Gastrocnemius medialis (tissue), 4 donors: ENCODE measurements around the gene VTI1A. TPM values are rescaled to one million over a fixed set of nuclear protein-coding genes. Genes with fewer than 3 reads are reported as not detected.

Experiments
- ATAC-seq, 2 donors: fragments of 150-250 bp; one replicate each; pipeline ENCODE4 v1.9.1; 2016
- DNase-seq, 2 donors: peaks; one replicate each; pipeline ENCODE4 v3.0.0-alpha.2; 2019
- H3K27ac ChIP-seq, 4 donors: fragments of 200-600 bp; sonication (generic); 1 replicate in 1 of 4; 2 replicates in 3 of 4; pipeline ENCODE4 v1.5.1; 2016 to 2018; ENCODE audit warnings: mild to moderate bottlenecking in 2 of 4, moderate library complexity in 1 of 4
- H3K27me3 ChIP-seq, 3 donors: fragments of 200-600 bp; sonication (generic) in 2 of 3; 1 replicate in 1 of 3; 2 replicates in 2 of 3; pipeline versions ENCODE4 v1.5.1 to v1.6.0; 2016 to 2019; ENCODE audit warnings: mild to moderate bottlenecking in 1 of 3, moderate library complexity in 1 of 3
- H3K36me3 ChIP-seq, 2 donors: fragments of 200-600 bp; sonication (generic) in 1 of 2; one replicate each; pipeline ENCODE4 v1.5.1; 2017 to 2018
- H3K4me1 ChIP-seq, 2 donors: fragments of 200-600 bp; sonication (generic) in 1 of 2; one replicate each; pipeline ENCODE4 v1.5.1; 2016 to 2017; ENCODE audit warnings: mild to moderate bottlenecking in 2 of 2
- H3K4me3 ChIP-seq, 4 donors: fragments of 200-600 bp; sonication (generic) in 3 of 4; 1 replicate in 1 of 4; 2 replicates in 3 of 4; pipeline ENCODE4 v1.5.1; 2016 to 2019; ENCODE audit warnings: mild to moderate bottlenecking in 2 of 4
- H3K9me3 ChIP-seq, 3 donors: fragments of 200-600 bp; sonication (generic) in 2 of 3; 1 replicate in 1 of 3; 2 replicates in 2 of 3; pipeline ENCODE4 v1.5.1; 2016 to 2019
- CTCF ChIP-seq, 5 experiments: fragments of 450-650 bp in 3 of 5; fragments of 200-600 bp in 2 of 5; sonication (generic) in 2 of 5; IDR thresholded peaks in 4 of 5; conservative IDR thresholded peaks in 1 of 5; 1 replicate in 4 of 5; 2 replicates in 1 of 5; pipeline ENCODE4 v1.5.1; 2016 to 2019; ENCODE audit warnings: antibody characterized with exemption in 5 of 5, mild to moderate bottlenecking in 3 of 5, moderate library complexity in 3 of 5
- POLR2A ChIP-seq, 2 donors: fragments of 450-650 bp; IDR thresholded peaks; one replicate each; pipeline ENCODE4 v1.6.1; 2017; ENCODE audit warnings: antibody characterized with exemption in 2 of 2, mild to moderate bottlenecking in 2 of 2, moderate library complexity in 2 of 2
- in situ Hi-C, 4 donors: fragments of 200-750 bp; cut with MboI; loops; one replicate each; pipeline versions ENCODE4 v1.15.0 to v1.8.0; 2017; ENCODE audit warnings: low sequenced_read_pairs in 4 of 4
- intact Hi-C: fragments of 100-400 bp; cut with DNase I; formaldehyde crosslinking; loops from one replicate; pipeline ENCODE4 v1.15.1; 2023; ENCODE audit warnings: low total_unique reads
- total RNA-seq, 4 donors: library from RNA; depleted of rRNA; stranded (reverse); fragments of >200 nt; gene quantifications; one replicate each; pipeline versions ENCODE4 v1.1.0 to v1.2.3, GENCODE V29; 2016

The VTI1A gene
- total RNA-seq, 4 donors from 2014 or later = 26.5 to 51.2 (median 30.6) TPM

GRCh38 chr10:112701211-112701877 is 254.3 kb downstream of the VTI1A start:
- in situ Hi-C loops (loop anchor here in 2 of 4 donors (25.0 kb wide), 2 partner anchors 436 to 686 kb away; no protein-coding TSS in a partner anchor), intact Hi-C loops (no loop called here)
- DNase-seq (no peak), ATAC-seq (peak; percentile 45 to 51)
- no peak overlapping the region for H3K4me3 ChIP-seq
- no peak overlapping the region for H3K27ac ChIP-seq
- no peaks in the 10 kb centered on the region for H3K36me3 ChIP-seq
- TF ChIP-seq CTCF (IDR thresholded peaks at IDR 0.05 in 4 of 5, conservative IDR thresholded peaks at IDR 0.05 in 1 of 5) (no peak), POLR2A (IDR thresholded peaks at IDR 0.05) (no peak)
- no peaks in the 10 kb centered on the region for H3K27me3 ChIP-seq
- peaks cover 0 to 4% of the 10 kb centered on the region in 2 donors for H3K4me1 ChIP-seq
- no peaks in the 10 kb centered on the region for H3K9me3 ChIP-seq

- ATAC-seq (no peak), DNase-seq (no peak)
- H3K9me3 ChIP-seq = no peaks in the 10 kb centered on the region
- no peak overlapping the region for H3K4me3 ChIP-seq
- H3K4me1 ChIP-seq = peaks cover 0 to 4% of the 10 kb centered on the region in 2 donors
- H3K27ac ChIP-seq = no peak overlapping the region
- no peak for TF ChIP-seq CTCF (IDR thresholded peaks at IDR 0.05 in 4 of 5, conservative IDR thresholded peaks at IDR 0.05 in 1 of 5)
- TF ChIP-seq POLR2A (IDR thresholded peaks at IDR 0.05) = no peak
- intact Hi-C loops = no loop called here
- H3K36me3 ChIP-seq = no peaks in the 10 kb centered on the region
- no peaks in the 10 kb centered on the region for H3K27me3 ChIP-seq
- in situ Hi-C loops = loop anchor here in 2 of 4 donors (25.0 kb wide), 2 partner anchors 435 to 685 kb away; no protein-coding TSS in a partner anchor
Observed at GRCh38 chr10:112701878-112702255, 254.9 kb downstream of the VTI1A start.

GRCh38 chr10:112706577-112706976 is 259.6 kb downstream of the VTI1A start:
- H3K4me1 ChIP-seq = peaks cover 0 to 1% of the 10 kb centered on the region in 2 donors

GRCh38 chr10:112708461-112708860 is 261.4 kb downstream of the VTI1A start:
- no peaks in the 10 kb centered on the region for H3K36me3 ChIP-seq
- ATAC-seq = no peak
- TF ChIP-seq CTCF (IDR thresholded peaks at IDR 0.05 in 4 of 5, conservative IDR thresholded peaks at IDR 0.05 in 1 of 5) = no peak
- TF ChIP-seq POLR2A (IDR thresholded peaks at IDR 0.05) = no peak
- H3K27ac ChIP-seq = no peak overlapping the region
- H3K27me3 ChIP-seq = no peaks in the 10 kb centered on the region
- in situ Hi-C loops = loop anchor here in 2 of 4 donors (25.0 kb wide), 2 partner anchors 429 to 679 kb away; no protein-coding TSS in a partner anchor
- H3K4me1 ChIP-seq = no peaks in the 10 kb centered on the region
- intact Hi-C loops = no loop called here
- H3K9me3 ChIP-seq = no peaks in the 10 kb centered on the region
- no peak for DNase-seq
- no peak overlapping the region for H3K4me3 ChIP-seq

More at GRCh38 chr10:112706577-112706976, 259.6 kb downstream of the VTI1A start:
- TF ChIP-seq POLR2A (IDR thresholded peaks at IDR 0.05) (no peak), CTCF (IDR thresholded peaks at IDR 0.05 in 4 of 5, conservative IDR thresholded peaks at IDR 0.05 in 1 of 5) (no peak)
- Histone ChIP-seq H3K4me3 (no peak overlapping the region), H3K36me3 (no peaks in the 10 kb centered on the region), H3K27ac (no peak overlapping the region), H3K9me3 (no peaks in the 10 kb centered on the region), H3K27me3 (no peaks in the 10 kb centered on the region)
- ATAC-seq = no peak
- in situ Hi-C loops (loop anchor here in 2 of 4 donors (25.0 kb wide), 2 partner anchors 431 to 681 kb away; no protein-coding TSS in a partner anchor), intact Hi-C loops (no loop called here)
- DNase-seq = no peak
